H1 (cell line): ENCODE measurements around the gene FAT2. TPM values are rescaled to one million over a fixed set of nuclear protein-coding genes. Genes with fewer than 3 reads are reported as not detected.

Source experiments
- CTCF ChIA-PET: fragments of 300-600 bp; sonication (Branson Sonifier 250); formaldehyde crosslinking; loops from one replicate; lab custom pipeline; 2021; ENCODE audit not compliant: partially characterized antibody; lab: Charles Lee
- POLR2A ChIA-PET: fragments of 300-600 bp; sonication (Branson Sonifier 250); formaldehyde crosslinking; loops from one replicate; lab custom pipeline; 2021; ENCODE audit warnings: inconsistent platforms; ENCODE audit not compliant: partially characterized antibody; lab: Charles Lee
- DNase-seq, 2 experiments: peaks; one replicate each; pipeline versions ENCODE4 v3.0.0 to v3.0.0-alpha.2; 2010 to 2022; ENCODE audit warnings: low spot score in 2 of 2, low read depth in 1 of 2, mixed read lengths in 1 of 2
- FAIRE-seq: peaks from 2 replicates; lab custom pipeline; 2011; peaks lifted over from hg19 to GRCh38; lab: Jason Lieb, UNC
- H2AFZ ChIP-seq: 2 replicates; pipeline ENCODE4 v1.8.1; 2012; ENCODE audit warnings: low read length, inconsistent platforms
- H2AK5ac ChIP-seq: 2 replicates; pipeline ENCODE4 v1.6.1; 2013; ENCODE audit warnings: low read depth, low read length
- H2BK120ac ChIP-seq: replicated peaks from 2 replicates; pipeline ENCODE3; 2013; ENCODE audit warnings: low read depth, low read length, inconsistent platforms
- H2BK12ac ChIP-seq: 2 replicates; pipeline ENCODE4 v1.6.1; 2013; ENCODE audit warnings: low read depth, low read length
- H2BK15ac ChIP-seq: 2 replicates; pipeline ENCODE4 v1.6.1; 2013; ENCODE audit warnings: low read length
- H2BK20ac ChIP-seq: 2 replicates; pipeline ENCODE4 v1.6.1; 2013; ENCODE audit warnings: low read length
- H2BK5ac ChIP-seq: 2 replicates; pipeline ENCODE4 v1.6.1; 2013; ENCODE audit warnings: low read depth, low read length
- H3K14ac ChIP-seq: 2 replicates; pipeline ENCODE4 v1.6.1; 2013; ENCODE audit warnings: inconsistent platforms; ENCODE audit not compliant: insufficient read length
- H3K18ac ChIP-seq: 2 replicates; pipeline ENCODE4 v1.6.1; 2013; ENCODE audit warnings: low read length; ENCODE audit errors: extremely low read depth
- H3K23ac ChIP-seq: 2 replicates; pipeline ENCODE4 v1.6.1; 2013; ENCODE audit warnings: inconsistent platforms; ENCODE audit not compliant: insufficient read length
- H3K23me2 ChIP-seq: 2 replicates; pipeline ENCODE4 v1.6.1; 2013; ENCODE audit warnings: low read depth, low read length
- H3K27ac ChIP-seq: 2 replicates; pipeline ENCODE4 v1.6.1; 2011; ENCODE audit warnings: low read depth, low read length, inconsistent platforms
- H3K27me3 ChIP-seq, 4 experiments: replicated peaks in 1 of 4; 1 replicate in 1 of 4; 2 replicates in 3 of 4; pipeline versions ENCODE4 v1.6.1 to v1.8.1; 2011 to 2013; ENCODE audit warnings: low read length in 3 of 4, mild to moderate bottlenecking in 3 of 4, inconsistent platforms in 2 of 4, mixed read lengths in 2 of 4, moderate library complexity in 1 of 4; ENCODE audit not compliant: control insufficient read depth in 3 of 4, insufficient read depth in 3 of 4; ENCODE audit errors: extremely low read depth in 1 of 4
- H3K36me3 ChIP-seq, 4 experiments: 2 replicates each; pipeline versions ENCODE4 v1.6.1 to v1.8.1; 2011 to 2013; ENCODE audit warnings: mild to moderate bottlenecking in 4 of 4, low read length in 3 of 4, moderate library complexity in 2 of 4, control low read depth in 1 of 4, inconsistent platforms in 1 of 4; ENCODE audit not compliant: insufficient read depth in 4 of 4, control insufficient read depth in 2 of 4
- H3K4ac ChIP-seq: replicated peaks from 2 replicates; pipeline ENCODE3; 2013; ENCODE audit warnings: low read length, low read depth, mixed read lengths, inconsistent platforms; ENCODE audit not compliant: insufficient read length
- H3K4me1 ChIP-seq, 4 experiments: replicated peaks in 1 of 4; 1 replicate in 1 of 4; 2 replicates in 3 of 4; pipeline versions ENCODE4 v1.6.1 to v1.8.1; 2011 to 2013; ENCODE audit warnings: low read length in 3 of 4, inconsistent platforms in 2 of 4, mixed read lengths in 1 of 4; ENCODE audit not compliant: insufficient read depth in 4 of 4, control insufficient read depth in 3 of 4
- H3K4me2 ChIP-seq, 2 experiments: 2 replicates each; pipeline versions ENCODE4 v1.6.1 to v1.8.1; 2011 to 2013; ENCODE audit warnings: low read depth in 2 of 2, low read length in 2 of 2, control low read depth in 1 of 2, inconsistent platforms in 1 of 2, mild to moderate bottlenecking in 1 of 2; ENCODE audit not compliant: insufficient read depth in 1 of 2
- H3K4me3 ChIP-seq, 4 experiments: fragments of 200-600, 300-600 bp in 1 of 4; sonication (generic), shearing (Covaris generic), sonication (Bioruptor Twin) in 1 of 4; 2 replicates each; pipeline versions ENCODE4 v1.5.1 to v1.8.1; 2011 to 2016; ENCODE audit warnings: low read length in 4 of 4, low read depth in 3 of 4, control low read depth in 2 of 4, inconsistent platforms in 2 of 4, mild to moderate bottlenecking in 2 of 4, mixed read lengths in 1 of 4, moderate library complexity in 1 of 4; ENCODE audit not compliant: insufficient read depth in 2 of 4; ENCODE audit errors: extremely low read depth in 1 of 4
- H3K56ac ChIP-seq: replicated peaks from 2 replicates; pipeline ENCODE3; 2013; ENCODE audit warnings: low read depth, mild to moderate bottlenecking, mixed read lengths, low read length, inconsistent platforms; ENCODE audit not compliant: insufficient read length
- H3K79me1 ChIP-seq: 2 replicates; pipeline ENCODE4 v1.6.1; 2013; ENCODE audit warnings: low read depth, low read length, control low read depth
- H3K79me2 ChIP-seq, 2 experiments: 2 replicates each; pipeline versions ENCODE4 v1.6.1 to v1.8.1; 2012 to 2013; ENCODE audit warnings: low read length in 2 of 2, mild to moderate bottlenecking in 2 of 2, inconsistent platforms in 1 of 2; ENCODE audit not compliant: insufficient read depth in 2 of 2, control insufficient read depth in 1 of 2
- H3K9ac ChIP-seq, 4 experiments: replicated peaks in 1 of 4; 1 replicate in 1 of 4; 2 replicates in 3 of 4; pipeline versions ENCODE4 v1.6.1 to v1.8.1; 2011 to 2013; ENCODE audit warnings: low read depth in 3 of 4, low read length in 3 of 4, control low read depth in 2 of 4, mild to moderate bottlenecking in 2 of 4, moderate library complexity in 2 of 4, inconsistent platforms in 1 of 4; ENCODE audit errors: extremely low read depth in 1 of 4
- H3K9me3 ChIP-seq, 2 experiments: 2 replicates each; pipeline versions ENCODE4 v1.6.1 to v1.8.1; 2012 to 2013; ENCODE audit warnings: mild to moderate bottlenecking in 2 of 2, moderate library complexity in 2 of 2, control low read depth in 1 of 2, inconsistent platforms in 1 of 2, low read depth in 1 of 2, low read length in 1 of 2, mixed read lengths in 1 of 2; ENCODE audit not compliant: insufficient read depth in 2 of 2
- H4K20me1 ChIP-seq, 2 experiments: replicated peaks in 1 of 2; 2 replicates each; pipeline versions ENCODE3 to v1.8.1; 2011 to 2013; ENCODE audit warnings: inconsistent platforms in 2 of 2, low read length in 2 of 2, mild to moderate bottlenecking in 1 of 2; ENCODE audit not compliant: insufficient read depth in 2 of 2, control insufficient read depth in 1 of 2
- H4K5ac ChIP-seq: 2 replicates; pipeline ENCODE4 v1.6.1; 2013; ENCODE audit warnings: low read length, low read depth, mixed read lengths, inconsistent platforms; ENCODE audit not compliant: insufficient read length
- H4K8ac ChIP-seq: 2 replicates; pipeline ENCODE4 v1.8.0; 2013; ENCODE audit warnings: mild to moderate bottlenecking, moderate library complexity, low read length, inconsistent platforms; ENCODE audit not compliant: insufficient read depth; ENCODE audit errors: extremely low read depth
- H4K91ac ChIP-seq: replicated peaks from 2 replicates; pipeline ENCODE3; 2013; ENCODE audit warnings: low read length, mixed read lengths, inconsistent platforms; ENCODE audit not compliant: insufficient read length
- BACH1 ChIP-seq: IDR thresholded peaks from 2 replicates; pipeline ENCODE4 v1.6.1; 2012; ENCODE audit warnings: low read length, improper control_type of control experiment
- CBX5 ChIP-seq: fragments of 300-800, 300-1000 bp; sonication (generic); IDR thresholded peaks from 2 replicates; pipeline ENCODE4 v1.7.1; 2016; ENCODE audit warnings: antibody characterized with exemption, low read length, low read depth
- CEBPB ChIP-seq: IDR thresholded peaks from 2 replicates; pipeline ENCODE4 v1.6.1; 2012; ENCODE audit warnings: low read depth, low read length
- CHD1 ChIP-seq: IDR thresholded peaks from 2 replicates; pipeline ENCODE4 v1.6.1; 2012; ENCODE audit warnings: low read depth, low read length, improper control_type of control experiment
- FOSL1 ChIP-seq: IDR thresholded peaks from 2 replicates; pipeline ENCODE4 v1.6.1; 2011; ENCODE audit warnings: mild to moderate bottlenecking, low read depth, low read length, moderate library complexity; ENCODE audit not compliant: insufficient read depth
- NANOG ChIP-seq: IDR thresholded peaks from 2 replicates; pipeline ENCODE4 v1.6.1; 2011; ENCODE audit warnings: low read length, low read depth, mild to moderate bottlenecking, inconsistent platforms; ENCODE audit not compliant: insufficient read depth, poor library complexity, severe bottlenecking
- POLR2A ChIP-seq, 2 experiments: IDR thresholded peaks; 1 replicate in 1 of 2; 2 replicates in 1 of 2; pipeline ENCODE4 v1.6.1; 2011; ENCODE audit warnings: low read depth in 2 of 2, low read length in 2 of 2, mild to moderate bottlenecking in 2 of 2; ENCODE audit errors: control extremely low read depth in 1 of 2
- POU5F1 ChIP-seq: IDR thresholded peaks from 2 replicates; pipeline ENCODE4 v1.6.1; 2011; ENCODE audit warnings: low read depth, mild to moderate bottlenecking, low read length, moderate library complexity
- RFX5 ChIP-seq: IDR thresholded peaks from 2 replicates; pipeline ENCODE4 v1.6.1; 2011; ENCODE audit warnings: low read depth, low read length, improper control_type of control experiment, borderline replicate concordance
- SAP30 ChIP-seq: fragments of 300-600 bp; sonication (generic); IDR thresholded peaks from 2 replicates; pipeline ENCODE4 v1.7.1; 2012; ENCODE audit warnings: low read length, moderate library complexity, mild to moderate bottlenecking, inconsistent platforms; ENCODE audit not compliant: insufficient read depth, insufficient replicate concordance
- SIX5 ChIP-seq: IDR thresholded peaks from 2 replicates; pipeline ENCODE4 v1.6.1; 2011; ENCODE audit warnings: mild to moderate bottlenecking, low read depth, low read length
- SRF ChIP-seq: IDR thresholded peaks from 2 replicates; pipeline ENCODE4 v1.6.1; 2011; ENCODE audit warnings: mild to moderate bottlenecking, low read depth, low read length, moderate library complexity
- SUZ12 ChIP-seq: fragments of 200-600 bp; sonication (generic); IDR thresholded peaks from 2 replicates; pipeline ENCODE4 v1.6.1; 2012; ENCODE audit warnings: mild to moderate bottlenecking, inconsistent platforms, low read length, moderate library complexity, mixed read lengths
- TAF1 ChIP-seq: IDR thresholded peaks from 2 replicates; pipeline ENCODE4 v1.6.1; 2011; ENCODE audit warnings: mild to moderate bottlenecking, low read depth, low read length
- TEAD4 ChIP-seq: IDR thresholded peaks from 2 replicates; pipeline ENCODE4 v1.6.1; 2012; ENCODE audit warnings: low read depth, low read length, inconsistent platforms, mixed read lengths
- WGBS, 2 experiments: shearing (Covaris generic) in 1 of 2; methylation state at CpG; one replicate each; pipeline versions ENCODE4 v1.1.6 to v1.1.7; 2013 to 2015; ENCODE audit warnings: low lambda C conversion rate in 2 of 2, mixed read lengths in 2 of 2, inconsistent platforms in 1 of 2, low coverage in 1 of 2, missing lambda C conversion rate in 1 of 2; ENCODE audit not compliant: insufficient replicate concordance in 2 of 2, insufficient coverage in 1 of 2, insufficient read length in 1 of 2; ENCODE audit errors: extremely low coverage in 1 of 2, missing lambda C conversion rate in 1 of 2; 5-methylcytosine and 5-hydroxymethylcytosine counted together
- polyA plus RNA-seq, 7 experiments: library from polyadenylated mRNA; depleted of rRNA in 3 of 7; stranded (reverse) in 5 of 7; unstranded in 2 of 7; fragments of >200 nt in 5 of 7; fragments of 200-250 nt in 2 of 7; gene quantifications; 1 replicate in 5 of 7; 2 replicates in 1 of 7; 4 replicates in 1 of 7; pipeline versions ENCODE4 v1.2.1 to v1.2.3, GENCODE V29; 2011 to 2013; ENCODE audit warnings: missing spikeins in 2 of 7, mixed read lengths in 2 of 7
- total RNA-seq: library from RNA; stranded (reverse); fragmentation: NEBNext Ultra II Directional; extraction: Animal tissue kit (Norgen Biotek cat#: 25700); gene quantifications from 2 replicates; pipeline ENCODE4 v1.2.1, GENCODE V29; 2021

The FAT2 gene
- total and polyA plus RNA-seq, 2 of the 8 experiments (the other 6 are each of a cell fraction or from before 2014, with no cell fraction given), result 0.12 to 0.30 TPM

DNA sequence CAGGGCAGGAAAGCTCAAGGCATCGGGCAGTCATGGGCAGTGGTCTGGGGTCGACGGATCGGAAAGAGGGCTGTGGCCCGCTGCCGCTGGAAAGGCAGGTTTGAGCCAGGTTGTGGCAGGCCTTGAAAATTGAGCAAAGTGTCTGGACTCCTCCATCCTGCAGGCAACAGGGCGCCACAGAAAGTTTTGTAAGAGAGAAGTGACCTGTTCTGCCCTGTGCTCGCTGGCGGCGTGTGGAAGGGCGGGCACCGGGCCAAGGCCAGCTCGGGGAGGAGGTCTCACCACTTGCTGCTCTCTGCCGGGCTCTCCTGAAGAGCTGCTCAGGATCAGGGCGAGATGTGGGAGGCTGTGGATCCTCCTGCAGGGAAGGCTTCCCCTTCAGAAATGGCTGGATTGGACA lies 41.4 kb upstream of the FAT2 start:
- no peak for FAIRE-seq
- H2AFZ ChIP-seq, result no peak overlapping the region
- TF ChIP-seq TEAD4 (no peak), SUZ12 (no peak), POU5F1 (no peak), CHD1 (no peak), NANOG (no peak), BACH1 (no peak), SIX5 (no peak), FOSL1 (no peak), CEBPB (no peak), POLR2A (IDR thresholded peaks at IDR 0.05; ENCODE audit: control extremely low read depth in 1 of 2, low read depth in 2 of 2, low read length in 2 of 2) (no peak), SAP30 (no peak), RFX5 (no peak), SRF (no peak), CBX5 (no peak), TAF1 (no peak)

More for the DNA sequence above, 41.4 kb upstream of the FAT2 start:
- H3K27me3 ChIP-seq, result no peaks in the 10 kb centered on the region; a peak in 1 of 7 replicates
- H4K5ac ChIP-seq, result no peak overlapping the region
- no peaks in the 10 kb centered on the region for H3K79me1 ChIP-seq
- H3K79me2 ChIP-seq, result no peaks in the 10 kb centered on the region
- peaks cover 0 to 5% (median 2%) of the 10 kb centered on the region in 4 experiments; a peak in 2 of 7 replicates for H3K4me1 ChIP-seq
- no peak overlapping the region for H3K56ac ChIP-seq
- H3K27ac ChIP-seq, result no peak overlapping the region
- H3K4me2 ChIP-seq, result no peak overlapping the region
- no peak overlapping the region for H3K14ac ChIP-seq
- H3K9me3 ChIP-seq, result no peaks in the 10 kb centered on the region
- H2BK15ac ChIP-seq, result no peak overlapping the region
- H2BK12ac ChIP-seq, result no peak overlapping the region
- POLR2A ChIA-PET, result no interaction called here
- no peaks in the 10 kb centered on the region for H4K20me1 ChIP-seq
- H2BK5ac ChIP-seq, result peak overlapping the region; percentile 18; the same call in 1 of the 2 replicates
- no peak overlapping the region for H3K4me3 ChIP-seq
- no peak overlapping the region for H2BK20ac ChIP-seq
- no peak overlapping the region for H3K4ac ChIP-seq
- no peak overlapping the region for H2BK120ac ChIP-seq
- H3K23ac ChIP-seq, result no peak overlapping the region
- no peak for DNase-seq
- no peak overlapping the region for H3K18ac ChIP-seq
- H3K9ac ChIP-seq, result no peak overlapping the region
- CTCF ChIA-PET, result interaction anchor here (0.9 to 2.1 kb wide), 4 partner anchors 13 to 109 kb away, joined by 5 to 7 read pairs (median 6); no protein-coding TSS in a partner anchor
- H2AK5ac ChIP-seq, result no peak overlapping the region
- H3K36me3 ChIP-seq, result no peaks in the 10 kb centered on the region
- H4K91ac ChIP-seq, result no peak overlapping the region
- no peak overlapping the region; the same call in 1 of the 2 replicates for H4K8ac ChIP-seq
- no peaks in the 10 kb centered on the region for H3K23me2 ChIP-seq
- 94% methylated on average over 15 of the region's 15 CpGs; no CpG with 5 or more reads in 1 of the 2 experiments for WGBS, 2 experiments
